ENCODE data around the gene PODN.

GRCh38 chr1:53130878-53131589 lies 69.0 kb downstream of the PODN start:
- TF ChIP-seq CTCF (IDR thresholded peaks at IDR 0.05) (no peak), POLR2A (IDR thresholded peaks at IDR 0.05) (no peak)

Data from body of pancreas (tissue), 4 donors.